GM06990 (cell line): ENCODE measurements around the gene PHYHIPL.

Source experiments
- DNase-seq: peaks from one replicate; pipeline ENCODE4 v3.0.0-alpha.2; 2011; ENCODE audit not compliant: insufficient read length; ENCODE audit errors: extremely low read depth
- H3K27me3 ChIP-seq: replicated peaks from 2 replicates; pipeline ENCODE4 v1.6.0; 2011; ENCODE audit warnings: low read length; ENCODE audit not compliant: control insufficient read depth, insufficient read depth
- H3K36me3 ChIP-seq: 2 replicates; pipeline ENCODE4 v1.5.1; 2011; ENCODE audit warnings: low read length; ENCODE audit not compliant: control insufficient read depth, insufficient read depth
- H3K4me3 ChIP-seq: replicated peaks from 2 replicates; pipeline ENCODE4 v1.5.1; 2011; ENCODE audit warnings: low read depth, mild to moderate bottlenecking, control low read depth, low read length
- CTCF ChIP-seq: IDR thresholded peaks from 2 replicates; pipeline ENCODE4 v1.5.1; 2011; ENCODE audit warnings: low read length, control low read depth, mild to moderate bottlenecking, inconsistent platforms; ENCODE audit not compliant: insufficient read depth, poor library complexity, severe bottlenecking

PHYHIPL gene

GRCh38 chr10:59225211-59225610 is 48.8 kb downstream of the PHYHIPL start:
- H3K27me3 ChIP-seq: no peaks in the 10 kb centered on the region
- DNase-seq: no peak
- H3K36me3 ChIP-seq: no peaks in the 10 kb centered on the region
- no peak overlapping the region for H3K4me3 ChIP-seq
- TF ChIP-seq CTCF: no peak

DNA sequence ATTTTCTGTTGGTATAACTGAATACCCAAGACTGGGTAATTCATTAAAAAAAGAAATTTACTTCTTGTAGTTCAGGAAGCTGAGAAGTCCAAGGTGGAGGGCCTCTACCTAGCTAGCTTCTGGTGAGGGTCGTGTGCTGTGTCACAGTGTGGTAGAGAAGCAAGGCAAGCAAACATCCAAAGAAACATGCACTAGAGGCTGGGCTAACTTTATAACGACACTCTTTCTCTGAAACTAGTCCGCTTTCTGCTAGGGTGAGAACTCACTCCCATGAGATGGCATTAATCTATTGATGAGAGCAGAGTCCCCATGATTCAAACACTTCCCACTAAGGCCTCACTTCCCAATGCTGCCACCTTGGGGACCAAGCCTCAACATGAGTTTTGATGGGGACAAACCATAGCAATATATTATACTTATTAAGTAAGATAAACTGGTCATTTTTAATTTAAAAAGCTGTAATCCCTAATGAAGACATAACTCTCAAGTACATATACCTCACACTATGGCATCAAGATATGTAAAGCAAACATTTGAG is 50.8 kb downstream of the PHYHIPL start:
- Histone ChIP-seq H3K4me3 (no peak overlapping the region), H3K27me3 (no peaks in the 10 kb centered on the region), H3K36me3 (no peaks in the 10 kb centered on the region)
- no peak for DNase-seq
- no peak for TF ChIP-seq CTCF

DNA sequence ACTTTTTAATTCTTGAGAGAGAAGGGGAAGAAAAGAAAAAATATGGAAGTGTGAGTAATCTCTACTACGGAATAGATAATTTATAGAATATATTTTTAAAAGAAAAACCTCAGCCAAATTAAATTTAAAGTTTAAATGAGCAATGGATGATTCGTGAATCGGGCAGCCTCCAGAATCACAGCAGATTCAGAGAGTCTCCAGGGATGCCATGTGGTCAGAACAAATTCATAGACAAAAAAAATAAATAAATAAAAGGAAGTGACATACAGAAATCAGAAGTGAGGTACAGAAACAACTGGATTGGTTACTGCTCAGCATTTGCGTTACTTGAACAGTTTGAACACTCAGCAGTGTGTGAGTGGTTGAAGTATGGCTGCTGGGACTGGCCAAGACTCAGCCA is 53.0 kb downstream of the PHYHIPL start:
- no peak for DNase-seq
- no peaks in the 10 kb centered on the region for H3K27me3 ChIP-seq
- TF ChIP-seq CTCF: no peak
- no peaks in the 10 kb centered on the region for H3K36me3 ChIP-seq
- no peak overlapping the region for H3K4me3 ChIP-seq

- H3K27me3 ChIP-seq: no peaks in the 10 kb centered on the region
- H3K4me3 ChIP-seq: no peak overlapping the region
- no peak for TF ChIP-seq CTCF
- DNase-seq: no peak
- no peaks in the 10 kb centered on the region for H3K36me3 ChIP-seq
These were observed 57.8 kb downstream of the PHYHIPL start for GRCh38 chr10:59234194-59234593.

GRCh38 chr10:59234816-59235429 is 58.5 kb downstream of the PHYHIPL start:
- no peak overlapping the region for H3K4me3 ChIP-seq
- no peak for DNase-seq
- no peaks in the 10 kb centered on the region for H3K27me3 ChIP-seq
- H3K36me3 ChIP-seq: no peaks in the 10 kb centered on the region
- peak; percentile 75 for TF ChIP-seq CTCF
